OCI-LY1 (cell line): Measurements from ENCODE around the gene KIF22.

Source experiments
- EZH2 ChIP-seq: fragments of 200-600 bp; sonication (generic), shearing (Covaris generic); IDR thresholded peaks from 2 replicates; pipeline ENCODE4 v1.8.0; 2017; ENCODE audit warnings: borderline replicate concordance, mixed run types, mild to moderate bottlenecking, antibody characterized with exemption, low read length, moderate library complexity, mixed read lengths
- TF ChIP-seq, protein P1 (sequence below): fragments of 200-600 bp; sonication (generic), shearing (Covaris generic); IDR thresholded peaks from 2 replicates; pipeline ENCODE4 v1.5.1; 2017; ENCODE audit warnings: mild to moderate bottlenecking, antibody characterized with exemption, low read length, moderate library complexity, mixed read lengths

DNA sequence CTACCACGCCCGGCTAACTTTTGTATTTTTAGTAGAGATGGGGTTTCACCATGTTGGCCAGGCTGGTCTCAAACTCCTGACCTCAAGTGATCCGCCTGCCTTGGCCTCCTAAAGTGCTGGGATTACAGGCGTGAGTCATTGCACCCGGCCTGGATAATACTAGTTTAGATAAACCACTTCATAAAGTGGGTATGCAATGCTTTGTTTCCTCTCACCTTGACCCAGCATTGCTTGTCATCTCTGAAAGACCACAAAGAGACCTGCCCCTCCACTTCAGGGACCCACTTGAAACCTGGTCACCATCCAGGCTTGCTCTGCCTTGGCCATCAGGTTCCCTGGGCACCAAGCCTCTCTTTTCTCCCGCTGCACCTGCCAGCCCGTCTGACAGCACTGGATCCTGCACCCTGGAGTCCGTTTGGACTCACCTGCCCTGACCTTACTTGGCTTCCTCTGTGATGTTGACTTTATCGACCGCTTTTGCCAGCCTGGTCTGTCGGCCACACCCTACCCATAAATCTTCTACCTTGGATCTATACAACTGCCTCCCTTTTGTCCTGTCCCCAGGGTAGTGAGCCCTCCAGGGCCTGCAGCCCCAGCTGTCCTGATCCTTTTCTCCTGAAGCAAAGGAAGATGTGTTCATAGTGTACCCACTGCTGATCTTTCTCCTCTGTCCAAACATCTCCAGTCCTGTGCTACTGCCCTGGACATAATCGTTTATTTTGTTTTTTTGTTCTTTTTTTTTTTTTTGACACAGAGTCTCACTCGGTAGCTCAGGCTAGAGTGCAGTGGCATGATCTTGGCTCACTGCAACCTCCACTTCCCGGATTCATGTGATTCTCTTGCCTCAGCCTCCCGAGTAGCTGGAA lies 25.2 kb upstream of the KIF22 start:
- TF ChIP-seq, protein P1, sequence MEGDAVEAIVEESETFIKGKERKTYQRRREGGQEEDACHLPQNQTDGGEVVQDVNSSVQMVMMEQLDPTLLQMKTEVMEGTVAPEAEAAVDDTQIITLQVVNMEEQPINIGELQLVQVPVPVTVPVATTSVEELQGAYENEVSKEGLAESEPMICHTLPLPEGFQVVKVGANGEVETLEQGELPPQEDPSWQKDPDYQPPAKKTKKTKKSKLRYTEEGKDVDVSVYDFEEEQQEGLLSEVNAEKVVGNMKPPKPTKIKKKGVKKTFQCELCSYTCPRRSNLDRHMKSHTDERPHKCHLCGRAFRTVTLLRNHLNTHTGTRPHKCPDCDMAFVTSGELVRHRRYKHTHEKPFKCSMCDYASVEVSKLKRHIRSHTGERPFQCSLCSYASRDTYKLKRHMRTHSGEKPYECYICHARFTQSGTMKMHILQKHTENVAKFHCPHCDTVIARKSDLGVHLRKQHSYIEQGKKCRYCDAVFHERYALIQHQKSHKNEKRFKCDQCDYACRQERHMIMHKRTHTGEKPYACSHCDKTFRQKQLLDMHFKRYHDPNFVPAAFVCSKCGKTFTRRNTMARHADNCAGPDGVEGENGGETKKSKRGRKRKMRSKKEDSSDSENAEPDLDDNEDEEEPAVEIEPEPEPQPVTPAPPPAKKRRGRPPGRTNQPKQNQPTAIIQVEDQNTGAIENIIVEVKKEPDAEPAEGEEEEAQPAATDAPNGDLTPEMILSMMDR = no peak
- TF ChIP-seq EZH2 = no peak
